PC-3 (cell line): Measurements from ENCODE around the gene LILRB3.

Experiments
- EZH2 ChIP-seq: fragments of 300-600 bp; sonication (generic); IDR thresholded peaks from one replicate; pipeline ENCODE4 v1.6.1; 2017; ENCODE audit warnings: antibody characterized with exemption, mild to moderate bottlenecking, low read length; ENCODE audit not compliant: unreplicated experiment
- EZH2phosphoT487 ChIP-seq: fragments of 300-600 bp; sonication (generic); IDR thresholded peaks from 2 replicates; pipeline ENCODE4 v1.6.1; 2018; ENCODE audit warnings: mild to moderate bottlenecking, antibody characterized with exemption, low read length, borderline replicate concordance
- TF ChIP-seq, protein P1 (sequence below): fragments of 300-600 bp; sonication (generic); conservative IDR thresholded peaks from 2 replicates; pipeline ENCODE4 v1.5.1; 2017; ENCODE audit warnings: antibody characterized with exemption, low read depth, mild to moderate bottlenecking, low read length

DNA sequence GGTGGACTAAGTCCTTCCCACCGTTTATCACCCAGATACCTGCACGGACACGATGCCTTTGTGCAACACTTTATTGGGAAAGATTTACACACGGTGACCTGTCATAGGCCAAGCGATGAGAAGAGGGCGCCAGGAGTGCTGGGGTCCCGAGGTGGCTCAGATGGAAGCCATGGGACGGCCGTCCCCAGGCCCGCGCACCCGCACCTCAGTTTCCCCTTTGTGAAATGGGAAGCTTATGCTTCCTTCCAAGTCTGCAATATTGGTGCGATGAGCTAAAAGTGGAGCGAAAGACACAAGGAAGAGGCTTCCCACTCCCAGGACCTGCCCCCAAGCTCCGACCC, 49.5 kb downstream of the LILRB3 start:
- TF ChIP-seq, protein P1, sequence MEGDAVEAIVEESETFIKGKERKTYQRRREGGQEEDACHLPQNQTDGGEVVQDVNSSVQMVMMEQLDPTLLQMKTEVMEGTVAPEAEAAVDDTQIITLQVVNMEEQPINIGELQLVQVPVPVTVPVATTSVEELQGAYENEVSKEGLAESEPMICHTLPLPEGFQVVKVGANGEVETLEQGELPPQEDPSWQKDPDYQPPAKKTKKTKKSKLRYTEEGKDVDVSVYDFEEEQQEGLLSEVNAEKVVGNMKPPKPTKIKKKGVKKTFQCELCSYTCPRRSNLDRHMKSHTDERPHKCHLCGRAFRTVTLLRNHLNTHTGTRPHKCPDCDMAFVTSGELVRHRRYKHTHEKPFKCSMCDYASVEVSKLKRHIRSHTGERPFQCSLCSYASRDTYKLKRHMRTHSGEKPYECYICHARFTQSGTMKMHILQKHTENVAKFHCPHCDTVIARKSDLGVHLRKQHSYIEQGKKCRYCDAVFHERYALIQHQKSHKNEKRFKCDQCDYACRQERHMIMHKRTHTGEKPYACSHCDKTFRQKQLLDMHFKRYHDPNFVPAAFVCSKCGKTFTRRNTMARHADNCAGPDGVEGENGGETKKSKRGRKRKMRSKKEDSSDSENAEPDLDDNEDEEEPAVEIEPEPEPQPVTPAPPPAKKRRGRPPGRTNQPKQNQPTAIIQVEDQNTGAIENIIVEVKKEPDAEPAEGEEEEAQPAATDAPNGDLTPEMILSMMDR, result no peak
- TF ChIP-seq EZH2 (no peak), EZH2phosphoT487 (no peak)
